GM18508 (cell line): ENCODE data around the gene HSPA12A.
A peak's percentile ranks its signal among the peaks of the same experiment; 100 is the strongest.

ENCODE experiments used
- ATAC-seq: cut with Tn5 transposase; IDR thresholded peaks from one replicate; pipeline ENCODE4 v1.9.1; 2021; ENCODE audit warnings: moderate number of reproducible peaks; ENCODE audit not compliant: insufficient read depth, unreplicated experiment

HSPA12A gene

GRCh38 chr10:116742367-116743265, at the start of gene HSPA12A:
Gene HSPA12A, minus strand, starts transcription at chr10:116742566. Its CDS starts 97 bp downstream, at chr10:116742469.
- ATAC-seq = peak; percentile 37

- no peak for ATAC-seq
These were observed 48.9 kb upstream of the HSPA12A start for GRCh38 chr10:116791241-116791640.

GRCh38 chr10:116787893-116788665, 45.7 kb upstream of the HSPA12A start:
- ATAC-seq = no peak

- ATAC-seq = no peak
These were observed 44.8 kb upstream of the HSPA12A start for GRCh38 chr10:116787053-116787659.

- no peak for ATAC-seq
These were observed 43.5 kb upstream of the HSPA12A start for GRCh38 chr10:116785867-116786266.

GRCh38 chr10:116785282-116785681, 42.9 kb upstream of the HSPA12A start:
- no peak for ATAC-seq

GRCh38 chr10:116784651-116785050, 42.3 kb upstream of the HSPA12A start:
- no peak for ATAC-seq

- no peak for ATAC-seq
These were observed 41.7 kb upstream of the HSPA12A start for GRCh38 chr10:116784035-116784434.

- no peak for ATAC-seq
These were observed 40.8 kb upstream of the HSPA12A start for GRCh38 chr10:116783011-116783655.

- ATAC-seq = no peak
These were observed 39.1 kb upstream of the HSPA12A start for GRCh38 chr10:116781370-116781884.

- ATAC-seq = no peak
These were observed 38.4 kb upstream of the HSPA12A start for GRCh38 chr10:116780691-116781205.

- ATAC-seq = no peak
These were observed 36.8 kb upstream of the HSPA12A start for GRCh38 chr10:116779076-116779687.

- no peak for ATAC-seq
These were observed 34.6 kb upstream of the HSPA12A start for GRCh38 chr10:116777006-116777405.

GRCh38 chr10:116775488-116776400, 33.4 kb upstream of the HSPA12A start:
- no peak for ATAC-seq

- no peak for ATAC-seq
These were observed 32.4 kb upstream of the HSPA12A start for GRCh38 chr10:116774728-116775151.

GRCh38 chr10:116772909-116773705, 30.7 kb upstream of the HSPA12A start:
- no peak for ATAC-seq

- no peak for ATAC-seq
These were observed 29.7 kb upstream of the HSPA12A start for GRCh38 chr10:116771959-116772585.
